Keratinocyte (primary cell): ENCODE results near the gene CACNA1B. TPM values are rescaled to one million over a fixed set of nuclear protein-coding genes. Genes with fewer than 3 reads are reported as not detected.

Source experiments
- DNase-seq: peaks from one replicate; pipeline ENCODE4 v3.0.0-alpha.2; 2011; ENCODE audit warnings: low read depth, missing footprints, low spot score
- FAIRE-seq: peaks from 2 replicates; lab custom pipeline; 2011; peaks lifted over from hg19 to GRCh38; lab: Jason Lieb, UNC
- H2AFZ ChIP-seq: 2 replicates; pipeline ENCODE4 v1.6.0; 2012; ENCODE audit warnings: low read length, control low read depth, inconsistent platforms; ENCODE audit not compliant: control insufficient read depth
- H3K27ac ChIP-seq: 2 replicates; pipeline ENCODE4 v1.5.1; 2011; ENCODE audit warnings: low read length; ENCODE audit not compliant: control insufficient read depth, insufficient read depth
- H3K27me3 ChIP-seq: 3 replicates; pipeline ENCODE4 v1.6.0; 2011; ENCODE audit warnings: low read length; ENCODE audit not compliant: control insufficient read depth, insufficient read depth; ENCODE audit errors: extremely low read depth
- H3K36me3 ChIP-seq, 2 experiments: 2 replicates in 1 of 2; 3 replicates in 1 of 2; pipeline ENCODE4 v1.5.1; 2011; ENCODE audit warnings: low read length in 2 of 2, mild to moderate bottlenecking in 1 of 2; ENCODE audit not compliant: control insufficient read depth in 2 of 2, insufficient read depth in 2 of 2; ENCODE audit errors: extremely low read depth in 1 of 2
- H3K4me1 ChIP-seq: 3 replicates; pipeline ENCODE4 v1.5.1; 2011; ENCODE audit warnings: low read length; ENCODE audit not compliant: control insufficient read depth, insufficient read depth; ENCODE audit errors: extremely low read depth
- H3K4me2 ChIP-seq: 3 replicates; pipeline ENCODE4 v1.6.0; 2011; ENCODE audit warnings: low read depth, low read length; ENCODE audit not compliant: control insufficient read depth, insufficient read depth; ENCODE audit errors: extremely low read depth
- H3K4me3 ChIP-seq, 3 experiments: fragments of 200-600 bp in 1 of 3; sonication (generic) in 1 of 3; 2 replicates in 2 of 3; 3 replicates in 1 of 3; pipeline ENCODE4 v1.5.1; 2011 to 2016; ENCODE audit warnings: low read length in 3 of 3, mild to moderate bottlenecking in 3 of 3, control low read depth in 2 of 3, inconsistent platforms in 1 of 3, low read depth in 1 of 3, mixed read lengths in 1 of 3, mixed run types in 1 of 3, moderate library complexity in 1 of 3; ENCODE audit not compliant: control insufficient read depth in 2 of 3, insufficient read depth in 2 of 3; ENCODE audit errors: extremely low read depth in 1 of 3
- H3K79me2 ChIP-seq: 2 replicates; pipeline ENCODE4 v1.6.0; 2012; ENCODE audit warnings: low read length; ENCODE audit not compliant: control insufficient read depth, insufficient read depth
- H3K9ac ChIP-seq: 3 replicates; pipeline ENCODE4 v1.6.0; 2011; ENCODE audit warnings: low read length; ENCODE audit not compliant: control insufficient read depth, insufficient read depth; ENCODE audit errors: extremely low read depth
- H3K9me1 ChIP-seq: 3 replicates; pipeline ENCODE4 v1.6.0; 2011; ENCODE audit warnings: low read length; ENCODE audit not compliant: control insufficient read depth, insufficient read depth; ENCODE audit errors: extremely low read depth
- H3K9me3 ChIP-seq: 2 replicates; pipeline ENCODE4 v1.5.1; 2012; ENCODE audit warnings: low read depth, low read length; ENCODE audit not compliant: control insufficient read depth
- H4K20me1 ChIP-seq: 3 replicates; pipeline ENCODE4 v1.6.0; 2011; ENCODE audit warnings: low read length; ENCODE audit not compliant: control insufficient read depth, insufficient read depth; ENCODE audit errors: extremely low read depth
- EZH2 ChIP-seq: IDR thresholded peaks from one replicate; pipeline ENCODE4 v1.6.1; 2012; ENCODE audit warnings: inconsistent platforms, mild to moderate bottlenecking, low read length, moderate library complexity
- dilution Hi-C: fragments of 300-500 bp; cut with MboI; formaldehyde crosslinking; loops from one replicate; pipeline ENCODE4 v1.7.0; 2020; ENCODE audit warnings: low sequenced_read_pairs; ENCODE audit not compliant: extremely low pct_ligation_motif_present
- polyA plus RNA-seq, 5 experiments: library from polyadenylated mRNA; depleted of rRNA in 3 of 5; stranded (reverse) in 3 of 5; stranded (forward) in 1 of 5; unstranded in 1 of 5; fragments of >200 nt; gene quantifications; 1 replicate in 1 of 5; 2 replicates in 3 of 5; 3 replicates in 1 of 5; pipeline versions ENCODE4 v1.2.1 to v1.2.3, GENCODE V29; 2011 to 2012; ENCODE audit warnings: missing spikeins in 2 of 5, low read depth in 1 of 5, low replicate concordance in 1 of 5
- TF ChIP-seq, protein P1 (sequence below), 3 experiments: IDR thresholded peaks in 1 of 3; conservative IDR thresholded peaks in 1 of 3; optimal IDR thresholded peaks in 1 of 3; 2 replicates in 2 of 3; 3 replicates in 1 of 3; pipeline versions ENCODE3 to v1.5.1; 2011; ENCODE audit warnings: low read length in 3 of 3, mild to moderate bottlenecking in 3 of 3, moderate library complexity in 2 of 3, control low read depth in 1 of 3, inconsistent platforms in 1 of 3; ENCODE audit not compliant: insufficient read depth in 2 of 3; ENCODE audit errors: extremely low read depth in 1 of 3

Gene CACNA1B
- polyA plus RNA-seq, 1 donor (not counting 4 experiments of a cell fraction or from before 2014, with no cell fraction given) = 0.01 TPM

DNA sequence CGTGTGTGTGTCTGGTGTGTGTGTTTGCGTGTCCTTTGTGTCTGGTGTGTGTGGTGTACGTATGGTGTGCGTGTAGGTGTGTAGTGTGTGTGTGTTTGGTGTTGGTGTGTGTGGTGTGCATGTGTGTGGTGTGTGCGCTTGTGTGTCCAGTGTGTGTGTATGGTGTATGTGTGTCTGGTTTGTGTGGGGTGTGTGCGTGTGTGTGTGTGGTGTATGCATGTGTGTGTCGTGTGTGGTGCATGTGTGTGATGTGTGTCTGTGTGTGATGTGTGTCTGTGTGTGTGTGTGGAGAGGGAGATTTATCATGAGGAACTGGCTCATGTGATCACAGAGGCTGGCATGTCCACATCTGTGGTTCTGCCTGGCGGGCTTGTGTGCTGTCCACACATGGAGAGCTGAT, 71.7 kb downstream of the CACNA1B start:
- H3K9me1 ChIP-seq = no peaks in the 10 kb centered on the region
- no peaks in the 10 kb centered on the region for H3K36me3 ChIP-seq
- H3K9me3 ChIP-seq = peaks cover 12% of the 10 kb centered on the region
- no peak for FAIRE-seq
- no peak overlapping the region for H3K4me3 ChIP-seq
- H3K4me2 ChIP-seq = no peak overlapping the region
- no peak for DNase-seq
- H3K9ac ChIP-seq = no peak overlapping the region
- no peak overlapping the region for H3K27ac ChIP-seq
- dilution Hi-C loops = no loop called here
- TF ChIP-seq EZH2 = no peak
- TF ChIP-seq, protein P1, sequence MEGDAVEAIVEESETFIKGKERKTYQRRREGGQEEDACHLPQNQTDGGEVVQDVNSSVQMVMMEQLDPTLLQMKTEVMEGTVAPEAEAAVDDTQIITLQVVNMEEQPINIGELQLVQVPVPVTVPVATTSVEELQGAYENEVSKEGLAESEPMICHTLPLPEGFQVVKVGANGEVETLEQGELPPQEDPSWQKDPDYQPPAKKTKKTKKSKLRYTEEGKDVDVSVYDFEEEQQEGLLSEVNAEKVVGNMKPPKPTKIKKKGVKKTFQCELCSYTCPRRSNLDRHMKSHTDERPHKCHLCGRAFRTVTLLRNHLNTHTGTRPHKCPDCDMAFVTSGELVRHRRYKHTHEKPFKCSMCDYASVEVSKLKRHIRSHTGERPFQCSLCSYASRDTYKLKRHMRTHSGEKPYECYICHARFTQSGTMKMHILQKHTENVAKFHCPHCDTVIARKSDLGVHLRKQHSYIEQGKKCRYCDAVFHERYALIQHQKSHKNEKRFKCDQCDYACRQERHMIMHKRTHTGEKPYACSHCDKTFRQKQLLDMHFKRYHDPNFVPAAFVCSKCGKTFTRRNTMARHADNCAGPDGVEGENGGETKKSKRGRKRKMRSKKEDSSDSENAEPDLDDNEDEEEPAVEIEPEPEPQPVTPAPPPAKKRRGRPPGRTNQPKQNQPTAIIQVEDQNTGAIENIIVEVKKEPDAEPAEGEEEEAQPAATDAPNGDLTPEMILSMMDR (optimal IDR thresholded peaks at IDR 0.05 in 1 of 3, IDR thresholded peaks at IDR 0.05 in 1 of 3, conservative IDR thresholded peaks at IDR 0.05 in 1 of 3; ENCODE audit: extremely low read depth in 1 of 3, insufficient read depth in 2 of 3, low read length in 3 of 3) = no peak
- no peaks in the 10 kb centered on the region for H3K27me3 ChIP-seq
- H2AFZ ChIP-seq = no peak overlapping the region
- no peaks in the 10 kb centered on the region for H3K79me2 ChIP-seq
- H3K4me1 ChIP-seq = no peaks in the 10 kb centered on the region
- H4K20me1 ChIP-seq = no peaks in the 10 kb centered on the region

DNA sequence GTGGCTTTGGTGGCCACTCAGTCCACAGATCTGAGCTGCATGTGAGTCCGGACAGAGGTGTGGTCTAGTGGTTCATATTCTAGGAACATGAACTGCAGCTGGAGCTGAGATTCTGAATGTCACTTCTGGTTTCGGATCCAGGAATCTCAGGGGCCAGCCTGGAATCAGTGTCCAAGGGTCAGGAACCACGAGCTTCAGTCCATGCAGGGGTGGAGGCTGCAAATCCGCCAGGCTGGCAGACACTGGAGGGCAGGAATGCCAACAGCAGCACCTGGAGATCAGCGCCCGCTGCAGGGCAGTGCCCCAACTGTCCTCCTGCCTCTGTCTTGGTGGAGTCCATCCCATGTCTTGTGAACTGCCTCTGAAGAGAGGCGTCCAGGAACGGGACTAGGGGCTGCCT, 73.5 kb downstream of the CACNA1B start:
- Histone ChIP-seq H3K9me3 (peaks cover 7% of the 10 kb centered on the region), H3K9me1 (no peaks in the 10 kb centered on the region), H3K36me3 (no peaks in the 10 kb centered on the region), H3K27ac (no peak overlapping the region), H4K20me1 (no peaks in the 10 kb centered on the region), H3K79me2 (no peaks in the 10 kb centered on the region), H3K9ac (no peak overlapping the region), H3K4me1 (no peaks in the 10 kb centered on the region), H2AFZ (no peak overlapping the region), H3K4me2 (no peak overlapping the region), H3K27me3 (no peaks in the 10 kb centered on the region), H3K4me3 (no peak overlapping the region)
- dilution Hi-C loops = no loop called here
- no peak for TF ChIP-seq EZH2
- TF ChIP-seq, protein P1 (optimal IDR thresholded peaks at IDR 0.05 in 1 of 3, IDR thresholded peaks at IDR 0.05 in 1 of 3, conservative IDR thresholded peaks at IDR 0.05 in 1 of 3; ENCODE audit: extremely low read depth in 1 of 3, insufficient read depth in 2 of 3, low read length in 3 of 3) = no peak
- DNase-seq (no peak), FAIRE-seq (no peak)
